8988T (cell line): ENCODE data around the gene DLX3.

Experiments used
- DNase-seq: peaks from one replicate; pipeline ENCODE4 v3.0.0; 2011

The DLX3 gene

DNA sequence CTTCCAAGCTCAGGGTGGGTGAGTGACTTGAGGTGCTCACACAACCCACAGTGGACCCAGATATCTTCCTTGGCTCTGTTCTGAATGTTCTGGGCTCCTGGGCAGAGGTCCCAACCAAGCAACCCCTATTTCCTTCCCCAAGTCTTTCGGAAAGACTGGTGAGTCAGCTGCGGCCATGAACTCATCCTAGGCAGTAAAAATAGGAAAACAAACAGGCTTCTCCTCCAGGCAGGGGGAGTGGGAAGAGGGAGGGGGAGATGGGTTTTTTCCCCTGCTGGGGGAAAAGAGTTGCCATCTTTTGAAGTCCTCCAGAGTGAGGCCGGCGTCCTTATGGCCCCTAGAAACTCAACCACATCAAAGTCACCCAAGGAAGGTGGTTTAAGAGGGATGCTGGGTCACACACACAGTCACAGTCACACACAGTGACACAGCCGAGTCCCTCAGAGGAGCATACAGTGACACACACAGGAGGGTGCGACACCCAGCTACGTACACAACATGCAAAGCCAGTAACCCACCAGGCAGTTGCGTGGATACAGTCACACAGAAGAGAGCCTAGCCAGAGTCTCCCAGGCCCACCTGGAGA, 42.0 kb downstream of the DLX3 start:
- DNase-seq: no peak

DNA sequence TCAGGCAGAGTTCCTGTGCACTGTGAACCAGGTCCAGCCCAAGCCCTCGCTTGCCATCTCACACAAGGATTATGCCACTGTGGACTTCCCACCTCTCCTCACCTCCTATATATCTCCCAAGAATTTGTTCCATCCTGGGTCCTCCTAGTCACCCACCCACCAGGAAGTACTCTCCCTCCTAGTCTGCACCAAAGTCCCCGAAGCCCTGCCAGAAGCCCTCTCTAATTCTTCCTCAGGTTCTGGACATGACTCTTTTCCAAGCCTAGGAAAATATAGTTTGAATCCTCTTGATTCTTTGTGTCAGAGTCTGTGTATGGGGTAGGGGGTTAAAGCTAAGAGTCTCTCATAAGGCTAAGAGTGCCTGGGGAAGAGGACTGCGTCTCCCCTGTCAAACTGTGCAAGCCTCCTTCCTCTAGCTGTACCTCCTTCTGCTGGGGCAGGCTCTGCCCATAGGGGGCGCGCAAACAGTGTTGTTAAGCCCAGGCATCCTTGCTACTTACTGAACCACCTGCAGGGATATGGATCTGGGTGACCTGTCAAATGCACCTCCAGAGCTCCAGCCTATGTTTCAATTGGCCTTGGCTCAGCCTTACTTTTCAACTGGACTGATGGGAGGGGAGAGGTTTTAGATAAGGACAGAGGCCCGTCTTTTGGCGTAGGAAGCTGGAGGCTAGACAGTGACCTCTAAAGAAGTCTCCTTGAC, 42.7 kb downstream of the DLX3 start:
- DNase-seq: peak; percentile 95

DNA sequence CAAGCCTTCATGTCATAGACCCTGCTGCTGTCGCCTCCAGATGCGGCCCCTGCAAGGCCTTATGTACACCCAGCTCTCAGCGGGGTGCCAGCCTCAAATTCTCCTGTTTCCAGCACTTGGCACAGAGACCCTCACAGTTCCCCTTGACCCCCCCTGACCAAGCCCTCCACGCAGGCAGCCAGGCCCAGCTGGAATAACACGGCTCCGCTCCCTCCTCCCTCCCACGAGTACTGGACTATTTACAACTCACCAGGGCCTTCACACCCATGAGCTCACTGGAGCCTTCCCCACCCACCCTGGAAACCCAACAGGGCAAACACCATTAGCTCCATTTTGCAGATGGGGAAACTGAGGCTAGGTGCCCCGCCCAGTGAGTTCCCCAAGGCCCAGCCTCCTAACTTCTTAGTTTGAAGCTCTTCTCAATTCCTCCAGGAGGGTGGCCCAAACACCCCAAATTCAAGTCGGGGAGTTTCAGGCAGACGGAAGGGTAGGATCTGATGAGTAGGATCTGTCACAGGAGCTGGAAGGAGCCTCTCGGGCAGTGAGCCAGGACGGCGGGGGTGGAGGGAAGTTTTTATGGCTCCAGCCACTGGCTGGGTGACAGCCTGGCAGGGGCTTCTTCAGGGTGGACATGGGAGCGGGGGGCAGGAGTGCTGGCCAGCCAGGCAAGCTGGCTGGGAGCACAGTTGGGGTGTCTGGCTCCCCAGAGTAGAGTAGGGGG, 43.5 kb downstream of the DLX3 start:
- no peak for DNase-seq

DNA sequence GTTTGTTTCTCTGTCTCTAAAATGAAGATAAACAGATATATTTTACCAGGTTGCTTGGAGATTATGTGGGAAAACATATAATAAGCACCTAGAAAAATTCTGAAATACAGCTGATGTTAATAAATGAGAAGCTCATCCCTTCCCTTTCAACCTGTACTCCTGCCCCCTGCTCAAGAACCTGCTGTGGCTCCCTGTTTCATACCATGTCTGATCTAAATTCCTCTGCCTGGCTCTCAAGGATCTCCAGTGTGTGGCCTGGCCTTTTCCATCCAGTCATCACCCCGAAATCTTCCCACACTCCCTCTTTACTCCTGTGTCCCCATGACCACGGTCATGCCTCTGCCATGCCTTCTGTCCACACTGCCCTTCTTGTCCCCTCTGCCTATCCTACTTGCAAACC, 45.4 kb downstream of the DLX3 start:
- DNase-seq: no peak

DNA sequence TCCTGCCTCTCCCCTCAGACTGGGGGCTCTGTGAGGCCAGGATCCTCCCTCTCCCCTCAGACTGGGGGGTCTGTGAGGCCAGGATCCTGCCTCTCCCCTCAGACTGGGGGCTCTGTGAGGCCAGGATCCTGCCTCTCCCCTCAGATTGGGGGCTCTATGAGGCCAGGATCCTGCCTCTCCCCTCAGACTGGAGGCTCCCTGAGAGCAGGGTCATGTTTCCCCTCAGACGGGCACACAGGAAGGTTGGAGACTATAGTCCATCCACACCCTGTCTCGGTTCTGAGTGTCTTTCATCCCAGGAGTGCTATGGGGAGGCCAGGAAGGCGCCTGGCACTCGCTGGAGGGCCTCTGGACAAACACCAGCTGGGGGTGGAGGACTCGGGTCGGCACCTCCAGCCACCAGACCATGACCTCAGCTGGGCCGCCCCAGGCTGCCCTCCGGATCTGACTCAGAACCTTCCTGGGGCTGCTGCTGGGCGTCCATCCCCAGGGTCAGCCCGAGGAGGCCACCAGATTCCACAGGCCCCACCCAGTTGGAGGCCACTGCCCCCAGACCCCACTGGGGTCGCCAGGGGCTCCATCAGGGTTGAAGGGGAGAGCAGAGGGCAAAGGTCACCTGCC, 48.0 kb downstream of the DLX3 start:
- DNase-seq: no peak

DNA sequence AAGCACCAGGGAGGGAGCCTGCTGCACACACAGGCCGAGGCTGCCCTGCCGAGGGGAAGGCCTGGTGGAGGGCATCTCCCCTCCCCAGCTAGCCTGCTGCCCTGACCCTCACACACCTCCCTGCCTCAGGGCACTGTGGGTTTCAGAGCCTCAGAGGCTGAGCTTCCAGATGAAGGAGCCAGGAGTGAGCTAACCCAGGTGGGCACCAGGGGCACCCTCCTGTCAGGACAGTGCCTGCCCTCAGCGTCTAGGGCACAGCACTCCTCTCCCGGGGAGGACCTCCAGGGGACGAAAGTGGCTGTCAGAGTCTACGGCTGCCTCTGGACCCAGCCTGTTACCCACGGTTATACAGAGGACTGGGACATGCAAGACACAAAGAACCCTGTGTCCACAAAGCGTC, 48.8 kb downstream of the DLX3 start:
- DNase-seq: no peak

DNA sequence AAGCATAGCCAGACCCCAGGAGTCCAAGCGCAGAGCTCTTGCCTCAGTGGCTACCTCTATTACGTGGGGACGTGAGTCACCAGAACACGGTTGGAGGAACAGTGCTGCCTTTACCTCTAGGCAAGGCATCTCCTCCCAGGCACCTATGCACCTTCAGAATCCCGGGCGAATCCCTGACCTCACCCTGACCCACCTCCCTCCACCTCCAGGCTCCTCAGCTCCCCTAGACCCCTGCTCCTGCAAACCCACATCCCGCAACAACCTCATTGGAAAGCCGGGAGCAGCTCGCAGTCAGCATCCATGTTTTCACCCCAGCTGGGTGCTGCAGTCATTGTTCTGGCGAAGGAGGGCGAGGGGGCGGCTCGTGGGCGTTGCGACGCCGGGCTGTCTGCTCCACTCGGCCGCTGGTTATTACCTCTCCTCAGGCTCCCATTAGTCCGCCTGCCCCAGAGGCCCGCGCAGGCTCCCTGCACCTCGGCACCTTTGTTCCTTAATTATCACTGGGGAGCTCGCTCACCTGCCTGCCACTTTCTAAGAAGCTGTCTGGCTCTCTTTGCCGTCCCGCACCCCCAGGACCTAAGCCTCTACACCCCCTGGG, 50.7 kb downstream of the DLX3 start:
- no peak for DNase-seq

DNA sequence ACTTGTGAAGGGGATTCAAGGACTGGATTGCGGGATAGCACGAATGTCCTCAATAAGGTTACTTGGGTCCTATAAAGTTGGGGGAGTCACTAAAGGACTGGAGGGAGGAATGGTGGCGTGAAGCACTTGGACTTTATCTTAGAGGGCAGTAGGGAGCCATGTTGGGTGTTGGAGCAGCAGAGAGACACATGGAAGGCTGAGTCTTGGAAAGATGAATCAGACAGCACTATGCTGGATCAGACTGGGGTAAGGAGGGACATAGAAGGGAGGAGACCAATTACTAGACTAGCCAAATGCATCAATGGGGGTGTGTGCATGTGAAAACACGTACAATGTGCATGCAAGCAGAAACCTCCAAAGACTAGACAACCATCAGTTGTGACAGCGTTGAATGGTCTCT, 52.1 kb downstream of the DLX3 start:
- DNase-seq: no peak

DNA sequence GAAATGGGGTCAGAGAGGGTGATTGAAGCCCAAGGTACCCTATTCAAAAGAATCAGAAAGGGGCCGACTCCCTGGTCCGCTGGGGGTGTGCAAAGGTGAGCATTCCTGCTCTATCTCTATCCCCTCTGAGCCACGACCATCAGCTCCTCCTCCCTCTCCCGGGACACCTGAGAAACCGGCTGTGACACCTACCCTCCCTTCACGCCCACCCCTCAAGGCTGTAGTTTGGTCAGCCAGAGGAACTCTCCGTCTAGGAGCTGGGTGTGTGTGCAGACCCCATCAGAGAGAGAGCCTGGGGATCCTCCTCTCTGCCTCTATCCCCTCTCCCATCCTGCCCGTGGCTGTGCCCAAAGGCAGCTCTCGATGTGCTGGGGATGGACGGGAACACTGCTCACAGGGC, 53.6 kb downstream of the DLX3 start:
- DNase-seq: no peak
